Coronary artery (tissue), 2 donors: ENCODE measurements around the gene NUFIP2.

ENCODE experiments used
- DNase-seq: peaks from one replicate; pipeline ENCODE4 v3.0.0-alpha.2; 2017; ENCODE audit warnings: low spot score
- H3K27ac ChIP-seq, 2 donors: fragments of 200-600 bp; sonication (generic); one replicate each; pipeline ENCODE4 v1.5.1; 2016 to 2019
- H3K4me3 ChIP-seq: fragments of 200-600 bp; sonication (generic); 2 replicates; pipeline ENCODE4 v1.5.1; 2016; ENCODE audit warnings: mild to moderate bottlenecking, moderate library complexity
- TF ChIP-seq, protein P1 (sequence below): fragments of 200-600 bp; sonication (generic); IDR thresholded peaks from one replicate; pipeline ENCODE4 v1.5.1; 2019; ENCODE audit warnings: antibody characterized with exemption

NUFIP2 gene

DNA sequence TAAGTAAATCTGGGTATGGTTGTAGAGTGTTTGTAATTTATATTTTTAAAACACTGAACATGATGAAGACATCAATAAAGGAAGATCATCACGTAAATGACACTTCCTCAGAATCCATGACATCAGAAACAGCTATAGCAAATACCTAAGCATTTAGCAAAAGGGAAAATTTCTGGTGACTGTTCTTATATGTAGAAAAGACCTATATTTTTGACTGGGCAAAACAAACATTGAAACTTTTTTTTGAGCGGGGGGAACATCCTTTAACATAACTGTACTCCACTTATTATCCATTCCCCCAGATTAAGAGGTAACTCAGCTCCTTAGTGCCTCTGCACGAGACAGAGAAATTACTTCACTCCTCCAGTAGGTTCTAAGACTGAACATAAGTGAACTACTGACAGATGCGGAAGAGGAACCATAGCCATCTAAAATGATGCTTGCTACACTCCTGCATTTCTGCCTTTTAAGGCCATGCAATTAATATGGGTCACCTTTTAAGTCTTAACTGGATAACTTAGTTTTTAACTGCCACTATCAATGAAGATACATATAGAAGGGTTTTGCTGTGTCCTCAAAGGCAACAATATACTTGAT, 37.9 kb downstream of the NUFIP2 start:
- no peak for DNase-seq
- H3K4me3 ChIP-seq, result no peak overlapping the region
- no peak overlapping the region for H3K27ac ChIP-seq
- TF ChIP-seq, protein P1, sequence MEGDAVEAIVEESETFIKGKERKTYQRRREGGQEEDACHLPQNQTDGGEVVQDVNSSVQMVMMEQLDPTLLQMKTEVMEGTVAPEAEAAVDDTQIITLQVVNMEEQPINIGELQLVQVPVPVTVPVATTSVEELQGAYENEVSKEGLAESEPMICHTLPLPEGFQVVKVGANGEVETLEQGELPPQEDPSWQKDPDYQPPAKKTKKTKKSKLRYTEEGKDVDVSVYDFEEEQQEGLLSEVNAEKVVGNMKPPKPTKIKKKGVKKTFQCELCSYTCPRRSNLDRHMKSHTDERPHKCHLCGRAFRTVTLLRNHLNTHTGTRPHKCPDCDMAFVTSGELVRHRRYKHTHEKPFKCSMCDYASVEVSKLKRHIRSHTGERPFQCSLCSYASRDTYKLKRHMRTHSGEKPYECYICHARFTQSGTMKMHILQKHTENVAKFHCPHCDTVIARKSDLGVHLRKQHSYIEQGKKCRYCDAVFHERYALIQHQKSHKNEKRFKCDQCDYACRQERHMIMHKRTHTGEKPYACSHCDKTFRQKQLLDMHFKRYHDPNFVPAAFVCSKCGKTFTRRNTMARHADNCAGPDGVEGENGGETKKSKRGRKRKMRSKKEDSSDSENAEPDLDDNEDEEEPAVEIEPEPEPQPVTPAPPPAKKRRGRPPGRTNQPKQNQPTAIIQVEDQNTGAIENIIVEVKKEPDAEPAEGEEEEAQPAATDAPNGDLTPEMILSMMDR, result no peak

DNA sequence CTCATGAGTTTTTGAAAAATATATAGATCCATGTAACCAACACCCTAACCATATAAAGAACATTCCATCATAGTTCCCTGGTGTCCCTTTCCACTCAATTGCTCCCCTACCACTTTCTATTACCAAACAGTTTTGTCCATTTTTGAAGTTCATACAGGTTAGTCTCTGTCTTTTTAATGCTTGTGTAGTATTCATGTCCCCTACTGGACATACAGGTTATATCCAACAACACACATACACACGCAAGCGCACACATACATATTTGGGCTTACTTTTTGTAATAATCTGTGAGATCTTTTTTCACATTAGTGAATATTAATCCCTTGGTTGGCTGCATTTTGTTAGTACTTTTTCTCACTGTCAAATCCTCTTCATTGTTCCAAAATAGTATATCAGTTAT, 40.9 kb downstream of the NUFIP2 start:
- no peak overlapping the region for H3K4me3 ChIP-seq
- DNase-seq, result no peak
- TF ChIP-seq, protein P1, result no peak
- H3K27ac ChIP-seq, result no peak overlapping the region

DNA sequence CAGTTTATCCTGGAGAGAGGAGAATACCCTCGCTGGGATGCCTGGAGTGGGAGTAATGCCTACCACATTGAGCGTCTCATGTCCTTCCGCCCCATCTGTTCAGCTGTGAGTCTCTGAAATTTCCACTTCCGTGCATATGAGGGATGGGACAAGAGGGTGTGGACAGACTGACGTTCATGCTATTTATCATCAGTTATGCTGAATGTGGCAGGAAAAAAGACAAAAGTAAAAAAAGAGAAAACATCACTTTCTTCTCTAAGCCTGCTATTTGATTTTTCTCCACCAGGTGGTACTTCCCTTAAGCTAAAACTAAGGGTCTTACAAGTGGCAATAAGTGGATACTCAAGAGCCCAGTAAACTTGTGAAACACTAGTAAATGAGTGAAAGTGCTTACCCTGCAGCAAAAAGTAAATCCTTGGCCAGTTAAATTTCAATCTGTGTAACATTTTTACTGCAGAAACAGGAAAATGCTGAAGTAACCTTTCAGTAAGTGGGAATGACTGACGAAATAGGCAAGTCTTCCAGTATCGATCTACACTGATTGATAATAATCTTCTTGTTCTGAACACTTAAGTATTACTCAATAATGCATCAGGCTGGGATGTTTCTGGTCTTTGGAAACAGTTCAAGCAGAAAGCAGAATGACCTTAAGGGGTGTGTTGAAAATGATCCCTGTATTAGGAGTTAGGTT, 41.7 kb downstream of the NUFIP2 start:
- Histone ChIP-seq H3K27ac (no peak overlapping the region), H3K4me3 (no peak overlapping the region)
- no peak for DNase-seq
- TF ChIP-seq, protein P1, result no peak

DNA sequence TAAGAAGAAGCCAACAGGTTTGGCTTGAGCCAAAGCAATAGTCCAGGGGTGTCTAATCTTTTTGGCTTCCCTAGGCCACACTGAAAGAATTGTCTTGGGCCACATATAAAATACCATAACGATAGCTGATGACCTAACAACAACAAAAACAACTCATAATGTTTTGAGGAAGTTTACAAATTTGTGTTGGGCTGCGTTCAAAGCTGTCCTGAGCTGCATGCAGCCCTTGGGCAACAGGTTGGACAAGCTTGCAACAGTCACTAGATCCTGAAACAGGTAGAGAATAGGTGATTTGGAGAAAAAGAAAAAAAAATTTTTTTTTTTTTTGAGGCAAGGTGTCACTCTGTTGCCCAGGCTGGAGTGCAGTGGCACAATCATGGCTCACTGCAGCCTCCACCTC, 42.8 kb downstream of the NUFIP2 start:
- no peak overlapping the region for H3K4me3 ChIP-seq
- no peak for DNase-seq
- no peak overlapping the region for H3K27ac ChIP-seq
- TF ChIP-seq, protein P1, result no peak

DNA sequence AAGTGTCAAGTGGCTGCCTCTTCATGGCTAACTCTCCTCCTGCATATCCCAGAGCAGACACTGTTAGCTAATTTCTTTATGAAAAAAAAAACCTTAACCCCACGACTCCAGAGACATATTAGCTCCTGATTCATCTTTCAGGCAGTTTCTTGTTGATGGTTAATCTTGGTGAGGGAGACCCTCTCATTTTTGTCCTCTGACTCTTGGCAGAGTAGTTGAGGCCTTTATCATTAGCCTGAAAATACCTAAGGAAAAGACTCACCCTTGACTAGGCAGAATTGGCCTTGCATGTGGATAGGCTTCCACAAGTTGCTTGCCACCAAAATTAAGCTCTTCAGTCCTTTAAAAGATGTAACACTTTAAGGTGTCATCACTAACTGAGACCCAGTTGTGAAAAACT, 43.3 kb downstream of the NUFIP2 start:
- H3K4me3 ChIP-seq, result no peak overlapping the region
- no peak overlapping the region for H3K27ac ChIP-seq
- DNase-seq, result no peak
- TF ChIP-seq, protein P1, result no peak

DNA sequence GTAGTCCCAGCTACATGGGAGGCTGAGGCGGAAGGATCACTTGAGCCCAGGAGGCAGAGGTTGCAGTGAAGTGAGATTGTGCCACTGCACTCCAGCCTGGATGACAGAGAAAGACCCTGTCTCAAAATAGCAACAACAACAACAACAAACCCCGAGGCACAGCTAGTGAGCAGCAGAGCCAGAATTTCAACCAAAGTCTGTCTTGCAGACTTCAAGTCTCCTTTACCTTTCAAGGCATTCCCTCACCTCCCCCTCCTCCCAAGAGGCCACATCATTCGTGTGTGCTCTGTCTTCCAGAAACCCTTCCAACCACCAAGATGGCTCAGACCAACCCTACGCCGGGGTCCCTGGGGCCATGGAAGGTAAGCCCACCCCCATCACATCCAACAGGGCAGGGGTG, 45.1 kb downstream of the NUFIP2 start:
- H3K27ac ChIP-seq, result no peak overlapping the region
- TF ChIP-seq, protein P1, result no peak
- H3K4me3 ChIP-seq, result no peak overlapping the region
- DNase-seq, result no peak

DNA sequence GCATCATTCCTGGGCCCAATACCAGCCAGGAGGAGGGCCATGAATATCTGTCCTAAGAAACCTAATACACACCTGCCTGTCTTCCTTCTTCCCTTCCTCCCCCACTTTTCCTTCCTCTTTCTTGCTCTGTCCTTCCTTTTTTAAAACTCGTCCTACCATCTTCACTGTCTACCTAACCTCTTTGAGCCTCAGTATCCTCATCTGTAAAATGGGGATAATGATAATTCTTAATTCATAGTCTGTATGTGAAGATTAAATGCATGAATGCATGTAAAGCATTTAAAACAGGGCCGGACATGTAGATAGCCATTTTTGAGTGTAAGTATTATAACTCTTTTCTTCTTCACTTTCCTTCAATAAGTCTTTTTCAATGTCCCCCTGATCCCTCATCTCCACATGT, 46.7 kb downstream of the NUFIP2 start:
- TF ChIP-seq, protein P1, result no peak
- no peak for DNase-seq
- Histone ChIP-seq H3K4me3 (no peak overlapping the region), H3K27ac (no peak overlapping the region)
